Liver (tissue), 9 donors: Measurements from ENCODE around the gene COL15A1. TPM values are rescaled to one million over a fixed set of nuclear protein-coding genes. Genes with fewer than 3 reads are reported as not detected.

Experiments used
- DNase-seq: peaks from one replicate; pipeline ENCODE4 v3.0.0-alpha.2; 2017; ENCODE audit warnings: low spot score
- H3K27ac ChIP-seq, 2 donors: one replicate each; pipeline ENCODE4 v1.7.0; 2013; ENCODE audit warnings: inconsistent platforms in 2 of 2, low read length in 2 of 2, control low read depth in 1 of 2, low read depth in 1 of 2, mild to moderate bottlenecking in 1 of 2
- H3K27me3 ChIP-seq, 4 donors: one replicate each; pipeline versions ENCODE4 v1.6.1 to v1.7.0; 2013; ENCODE audit warnings: low read length in 3 of 4, inconsistent platforms in 1 of 4, mild to moderate bottlenecking in 1 of 4, moderate library complexity in 1 of 4; ENCODE audit not compliant: control insufficient read depth in 4 of 4, insufficient read depth in 4 of 4
- H3K36me3 ChIP-seq, 4 donors: one replicate each; pipeline versions ENCODE4 v1.6.1 to v1.7.0; 2013; ENCODE audit warnings: low read length in 3 of 4, mild to moderate bottlenecking in 3 of 4, low read depth in 1 of 4, moderate library complexity in 1 of 4; ENCODE audit not compliant: control insufficient read depth in 4 of 4, insufficient read depth in 3 of 4
- H3K4me1 ChIP-seq, 4 donors: one replicate each; pipeline versions ENCODE4 v1.6.1 to v1.7.0; 2013; ENCODE audit warnings: low read length in 3 of 4, mild to moderate bottlenecking in 3 of 4, moderate library complexity in 1 of 4; ENCODE audit not compliant: control insufficient read depth in 4 of 4, insufficient read depth in 4 of 4
- H3K4me3 ChIP-seq, 3 donors: one replicate each; pipeline versions ENCODE4 v1.6.1 to v1.7.0; 2013; ENCODE audit warnings: low read length in 3 of 3, control low read depth in 1 of 3, low read depth in 1 of 3, mild to moderate bottlenecking in 1 of 3
- H3K9ac ChIP-seq, 2 donors: one replicate each; pipeline ENCODE4 v1.7.0; 2013; ENCODE audit warnings: low read length in 2 of 2, mild to moderate bottlenecking in 2 of 2, moderate library complexity in 2 of 2, control low read depth in 1 of 2, low read depth in 1 of 2
- H3K9me3 ChIP-seq, 4 donors: one replicate each; pipeline versions ENCODE4 v1.6.1 to v1.7.0; 2013; ENCODE audit warnings: low read length in 3 of 4; ENCODE audit not compliant: control insufficient read depth in 4 of 4
- EGR1 ChIP-seq, 2 donors: IDR thresholded peaks; 2 replicates each; pipeline ENCODE4 v1.6.1; 2016 to 2018; ENCODE audit warnings: antibody characterized with exemption in 2 of 2, low read depth in 2 of 2
- FOXA1 ChIP-seq: IDR thresholded peaks from 2 replicates; pipeline ENCODE4 v1.6.1; 2016; ENCODE audit warnings: antibody characterized with exemption
- FOXA2 ChIP-seq: IDR thresholded peaks from 2 replicates; pipeline ENCODE4 v1.6.1; 2016; ENCODE audit warnings: antibody characterized with exemption
- GABPA ChIP-seq, 2 donors: IDR thresholded peaks in 1 of 2; conservative IDR thresholded peaks in 1 of 2; 2 replicates each; pipeline ENCODE4 v1.6.1; 2016; ENCODE audit warnings: antibody characterized with exemption in 2 of 2, mild to moderate bottlenecking in 1 of 2, moderate library complexity in 1 of 2
- HNF4A ChIP-seq, 2 donors: conservative IDR thresholded peaks; 2 replicates each; pipeline ENCODE4 v1.6.1; 2016; ENCODE audit warnings: antibody characterized with exemption in 2 of 2, mild to moderate bottlenecking in 2 of 2
- HNF4G ChIP-seq: IDR thresholded peaks from 2 replicates; pipeline ENCODE4 v1.6.1; 2016; ENCODE audit warnings: antibody characterized with exemption
- JUND ChIP-seq, 2 donors: IDR thresholded peaks; 2 replicates each; pipeline ENCODE4 v1.6.1; 2016; ENCODE audit warnings: antibody characterized with exemption in 2 of 2
- NR2F2 ChIP-seq: IDR thresholded peaks from 2 replicates; pipeline ENCODE4 v1.6.1; 2016; ENCODE audit warnings: antibody characterized with exemption
- RAD21 ChIP-seq, 2 donors: IDR thresholded peaks; 2 replicates each; pipeline ENCODE4 v1.6.1; 2016; ENCODE audit warnings: antibody characterized with exemption in 2 of 2, mild to moderate bottlenecking in 2 of 2
- RXRA ChIP-seq, 2 donors: IDR thresholded peaks; 2 replicates each; pipeline ENCODE4 v1.6.1; 2017 to 2018; ENCODE audit warnings: antibody characterized with exemption in 2 of 2, mild to moderate bottlenecking in 1 of 2
- TAF1 ChIP-seq: conservative IDR thresholded peaks from 2 replicates; pipeline ENCODE4 v1.6.1; 2016; ENCODE audit warnings: antibody characterized with exemption, mild to moderate bottlenecking
- YY1 ChIP-seq: IDR thresholded peaks from 2 replicates; pipeline ENCODE4 v1.6.1; 2016; ENCODE audit warnings: antibody characterized with exemption, mild to moderate bottlenecking
- WGBS: extraction: QIAGEN DNeasy Blood & Tissue Kit; methylation state at CpG from one replicate; pipeline ENCODE4 v1.1.7; 2013; 5-methylcytosine and 5-hydroxymethylcytosine counted together
- polyA plus RNA-seq, 2 donors: library from polyadenylated mRNA; stranded (reverse) in 1 of 2; unstranded in 1 of 2; fragments of 200-250 nt in 1 of 2; fragments of >200 nt in 1 of 2; fragmentation: Nextera tagmentation in 1 of 2; extraction: Ambion mirVana in 1 of 2; gene quantifications; one replicate each; pipeline versions ENCODE4 v1.2.1 to v1.2.3, GENCODE V29; 2013 to 2015
- total RNA-seq, 2 donors: library from RNA; depleted of rRNA; stranded (reverse); fragments of >200 nt; gene quantifications; one replicate each; pipeline ENCODE4 v1.2.3, GENCODE V29; 2014
- TF ChIP-seq, protein P1 (sequence below): IDR thresholded peaks from 2 replicates; pipeline ENCODE4 v1.6.1; 2016; ENCODE audit warnings: antibody characterized with exemption
- TF ChIP-seq, protein P2 (sequence below): IDR thresholded peaks from 2 replicates; pipeline ENCODE4 v1.6.1; 2016; ENCODE audit warnings: antibody characterized with exemption
- TF ChIP-seq, protein P3 (sequence below): IDR thresholded peaks from 2 replicates; pipeline ENCODE4 v1.6.1; 2016; ENCODE audit warnings: antibody characterized with exemption
- donor health status: healthy.
- donor health status: healthy.
- donor health status: healthy.
- donor health status: healthy.
- donor health status: healthy.

The COL15A1 gene
- total and polyA plus RNA-seq, 4 donors, result 0.10 to 0.42 (median 0.24) TPM

DNA sequence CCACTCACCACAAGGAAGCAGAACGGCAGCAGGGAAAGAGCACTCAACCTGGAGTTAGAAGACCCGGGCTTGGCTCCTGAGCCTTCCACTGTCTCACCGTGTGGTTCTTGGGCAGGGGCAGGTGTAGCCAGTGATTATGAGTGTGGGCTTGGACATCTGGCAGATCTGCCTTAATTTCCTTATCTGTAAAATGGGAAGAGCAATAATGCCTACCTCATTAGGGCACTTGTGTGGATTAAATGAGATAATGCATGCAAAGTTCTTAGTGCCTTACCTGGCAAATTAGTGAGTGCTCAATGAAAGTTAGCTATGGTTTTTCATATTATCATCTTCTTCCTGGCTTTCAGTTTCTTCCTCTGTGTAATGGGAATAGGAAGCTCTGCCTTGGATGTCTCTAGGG, 28.1 kb upstream of the COL15A1 start:
- DNase-seq, result no peak
- Histone ChIP-seq H3K4me3 (no peak overlapping the region), H3K9ac (no peak overlapping the region), H3K27me3 (peaks cover 0 to 2% (median 0%) of the 10 kb centered on the region in 4 donors), H3K36me3 (no peaks in the 10 kb centered on the region), H3K27ac (no peak overlapping the region), H3K9me3 (no peaks in the 10 kb centered on the region), H3K4me1 (no peaks in the 10 kb centered on the region)
- TF ChIP-seq FOXA1, result no peak
- TF ChIP-seq, protein P1, sequence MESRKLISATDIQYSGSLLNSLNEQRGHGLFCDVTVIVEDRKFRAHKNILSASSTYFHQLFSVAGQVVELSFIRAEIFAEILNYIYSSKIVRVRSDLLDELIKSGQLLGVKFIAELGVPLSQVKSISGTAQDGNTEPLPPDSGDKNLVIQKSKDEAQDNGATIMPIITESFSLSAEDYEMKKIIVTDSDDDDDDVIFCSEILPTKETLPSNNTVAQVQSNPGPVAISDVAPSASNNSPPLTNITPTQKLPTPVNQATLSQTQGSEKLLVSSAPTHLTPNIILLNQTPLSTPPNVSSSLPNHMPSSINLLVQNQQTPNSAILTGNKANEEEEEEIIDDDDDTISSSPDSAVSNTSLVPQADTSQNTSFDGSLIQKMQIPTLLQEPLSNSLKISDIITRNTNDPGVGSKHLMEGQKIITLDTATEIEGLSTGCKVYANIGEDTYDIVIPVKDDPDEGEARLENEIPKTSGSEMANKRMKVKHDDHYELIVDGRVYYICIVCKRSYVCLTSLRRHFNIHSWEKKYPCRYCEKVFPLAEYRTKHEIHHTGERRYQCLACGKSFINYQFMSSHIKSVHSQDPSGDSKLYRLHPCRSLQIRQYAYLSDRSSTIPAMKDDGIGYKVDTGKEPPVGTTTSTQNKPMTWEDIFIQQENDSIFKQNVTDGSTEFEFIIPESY, result no peak
- no peak for TF ChIP-seq HNF4G
- TF ChIP-seq GABPA (IDR thresholded peaks at IDR 0.05 in 1 of 2, conservative IDR thresholded peaks at IDR 0.05 in 1 of 2), result no peak
- TF ChIP-seq JUND (IDR thresholded peaks at IDR 0.05), result no peak
- WGBS, result 97% methylated on average over 3 of the region's 3 CpGs

DNA sequence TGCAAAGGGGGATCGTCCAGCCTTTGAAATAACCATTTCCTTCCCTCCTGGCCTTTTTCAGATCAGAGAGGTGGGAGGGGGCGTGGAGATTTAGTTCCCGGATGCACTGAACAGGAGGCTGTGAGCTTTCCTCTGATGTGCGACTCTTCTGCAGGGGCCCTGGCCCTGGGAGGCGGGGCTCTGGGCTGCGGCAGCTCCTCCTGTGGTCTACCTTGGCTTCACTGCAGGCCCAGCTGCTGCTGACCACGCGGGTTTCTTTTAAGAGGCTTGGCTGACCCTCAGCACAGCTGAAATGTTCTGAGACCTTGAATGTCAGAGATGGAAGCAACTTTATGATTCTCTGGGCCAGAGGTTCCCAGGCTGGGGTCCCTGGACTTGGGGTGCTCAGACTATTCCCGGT, 27.0 kb upstream of the COL15A1 start:
- Histone ChIP-seq H3K4me3 (no peak overlapping the region), H3K27me3 (peaks cover 0 to 2% (median 0%) of the 10 kb centered on the region in 4 donors), H3K36me3 (no peaks in the 10 kb centered on the region), H3K9ac (no peak overlapping the region), H3K9me3 (no peaks in the 10 kb centered on the region), H3K4me1 (no peaks in the 10 kb centered on the region), H3K27ac (no peak overlapping the region)
- TF ChIP-seq HNF4A (conservative IDR thresholded peaks at IDR 0.05) (no peak), EGR1 (IDR thresholded peaks at IDR 0.05; ENCODE audit: low read depth in 2 of 2) (no peak), RXRA (IDR thresholded peaks at IDR 0.05) (no peak), GABPA (IDR thresholded peaks at IDR 0.05 in 1 of 2, conservative IDR thresholded peaks at IDR 0.05 in 1 of 2) (no peak), YY1 (no peak), FOXA2 (no peak), JUND (IDR thresholded peaks at IDR 0.05) (no peak), NR2F2 (no peak), RAD21 (IDR thresholded peaks at IDR 0.05) (no peak), TAF1 (no peak), FOXA1 (no peak)
- TF ChIP-seq, protein P2, sequence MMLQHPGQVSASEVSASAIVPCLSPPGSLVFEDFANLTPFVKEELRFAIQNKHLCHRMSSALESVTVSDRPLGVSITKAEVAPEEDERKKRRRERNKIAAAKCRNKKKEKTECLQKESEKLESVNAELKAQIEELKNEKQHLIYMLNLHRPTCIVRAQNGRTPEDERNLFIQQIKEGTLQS, result no peak
- TF ChIP-seq, protein P3, sequence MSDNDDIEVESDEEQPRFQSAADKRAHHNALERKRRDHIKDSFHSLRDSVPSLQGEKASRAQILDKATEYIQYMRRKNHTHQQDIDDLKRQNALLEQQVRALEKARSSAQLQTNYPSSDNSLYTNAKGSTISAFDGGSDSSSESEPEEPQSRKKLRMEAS, result no peak
- TF ChIP-seq, protein P1, result no peak
- no peak for DNase-seq
- WGBS, result 53% methylated on average over 9 of the region's 9 CpGs
